T-helper 2 cell treated with Interferon-gamma antibody and Interleukin-4, amounts not matched to agents 5 μg/mL and 100 μg/mL, for 36 hours (primary cell): ENCODE data around the gene CIAO3.
A peak's percentile ranks its signal among the peaks of the same experiment; 100 is the strongest.

Source experiments
- DNase-seq: peaks from one replicate; pipeline ENCODE4 v3.0.0; 2021; ENCODE audit warnings: low spot score
- H3K27ac Mint-ChIP-seq: one replicate; pipeline ENCODE4 v1.8.0; 2021; ENCODE audit warnings: mild to moderate bottlenecking, mixed read lengths
- H3K27me3 Mint-ChIP-seq: one replicate; pipeline ENCODE4 v1.8.0; 2021; ENCODE audit warnings: low read depth, mixed read lengths
- H3K36me3 Mint-ChIP-seq: one replicate; pipeline ENCODE4 v1.8.0; 2021; ENCODE audit warnings: low read depth, mixed read lengths
- H3K4me1 Mint-ChIP-seq: one replicate; pipeline ENCODE4 v1.8.0; 2021; ENCODE audit warnings: low read depth, mixed read lengths
- H3K4me3 Mint-ChIP-seq: one replicate; pipeline ENCODE4 v1.8.0; 2022; ENCODE audit warnings: mild to moderate bottlenecking, moderate library complexity, mixed read lengths
- H3K9me3 Mint-ChIP-seq: one replicate; pipeline ENCODE4 v1.8.0; 2021; ENCODE audit warnings: mixed read lengths

The CIAO3 gene

GRCh38 chr16:729768-730665, 10.8 kb downstream of the CIAO3 start:
- Mint-ChIP-seq H3K4me3 (no peak overlapping the region), H3K36me3 (no peaks in the 10 kb centered on the region), H3K4me1 (no peaks in the 10 kb centered on the region), H3K27me3 (no peaks in the 10 kb centered on the region), H3K9me3 (no peaks in the 10 kb centered on the region), H3K27ac (no peak overlapping the region)
- DNase-seq: no peak

GRCh38 chr16:728890-729744, 11.7 kb downstream of the CIAO3 start:
- no peak for DNase-seq
- H3K27me3 Mint-ChIP-seq: no peaks in the 10 kb centered on the region
- H3K4me3 Mint-ChIP-seq: no peak overlapping the region
- H3K36me3 Mint-ChIP-seq: no peaks in the 10 kb centered on the region
- no peaks in the 10 kb centered on the region for H3K9me3 Mint-ChIP-seq
- no peak overlapping the region for H3K27ac Mint-ChIP-seq
- H3K4me1 Mint-ChIP-seq: no peaks in the 10 kb centered on the region

- Mint-ChIP-seq H3K4me1 (no peaks in the 10 kb centered on the region), H3K27ac (peak overlapping the region; percentile 60), H3K4me3 (peak overlapping the region; percentile 46), H3K36me3 (no peaks in the 10 kb centered on the region), H3K27me3 (no peaks in the 10 kb centered on the region), H3K9me3 (no peaks in the 10 kb centered on the region)
- peak; percentile 64 for DNase-seq
Observed at GRCh38 chr16:728131-728889, 12.5 kb downstream of the CIAO3 start.

- Mint-ChIP-seq H3K36me3 (no peaks in the 10 kb centered on the region), H3K4me3 (peak overlapping the region; percentile 24), H3K9me3 (no peaks in the 10 kb centered on the region), H3K4me1 (no peaks in the 10 kb centered on the region), H3K27ac (no peak overlapping the region), H3K27me3 (no peaks in the 10 kb centered on the region)
- no peak for DNase-seq
Observed at GRCh38 chr16:727291-727977, 13.4 kb downstream of the CIAO3 start.

- Mint-ChIP-seq H3K27ac (no peak within 1 kb of the TSS), H3K4me3 (peak within 1 kb of the TSS; percentile 65), H3K27me3 (no peaks in the 10 kb centered on the region), H3K9me3 (no peaks in the 10 kb centered on the region), H3K4me1 (no peaks in the 10 kb centered on the region), H3K36me3 (no peaks in the 10 kb centered on the region)
- DNase-seq: peak; percentile 42
Observed at GRCh38 chr16:726438-727290, 14.1 kb downstream of the CIAO3 start, which contains the start of the genes CCDC78 and HAGHL. TSS of gene CCDC78 (minus strand) at chr16:726443. CDS start at chr16:726367, 76 bp downstream. TSS of gene HAGHL (plus strand) at chr16:727106. CDS start at chr16:727510, 404 bp downstream.

- H3K9me3 Mint-ChIP-seq: no peaks in the 10 kb centered on the region
- no peaks in the 10 kb centered on the region for H3K27me3 Mint-ChIP-seq
- H3K27ac Mint-ChIP-seq: no peak overlapping the region
- H3K4me3 Mint-ChIP-seq: no peak overlapping the region
- no peaks in the 10 kb centered on the region for H3K4me1 Mint-ChIP-seq
- DNase-seq: no peak
- H3K36me3 Mint-ChIP-seq: no peaks in the 10 kb centered on the region
Observed at GRCh38 chr16:726188-726437, 14.7 kb downstream of the CIAO3 start.

- Mint-ChIP-seq H3K36me3 (no peaks in the 10 kb centered on the region), H3K4me3 (no peak overlapping the region), H3K27ac (no peak overlapping the region), H3K27me3 (no peaks in the 10 kb centered on the region), H3K9me3 (no peaks in the 10 kb centered on the region), H3K4me1 (no peaks in the 10 kb centered on the region)
- DNase-seq: no peak
Observed at GRCh38 chr16:725463-726187, 15.2 kb downstream of the CIAO3 start.

GRCh38 chr16:725041-725376, 15.8 kb downstream of the CIAO3 start:
- DNase-seq: no peak
- no peaks in the 10 kb centered on the region for H3K36me3 Mint-ChIP-seq
- H3K27ac Mint-ChIP-seq: no peak overlapping the region
- H3K4me3 Mint-ChIP-seq: no peak overlapping the region
- H3K27me3 Mint-ChIP-seq: no peaks in the 10 kb centered on the region
- peaks cover 3% of the 10 kb centered on the region for H3K4me1 Mint-ChIP-seq
- no peaks in the 10 kb centered on the region for H3K9me3 Mint-ChIP-seq

GRCh38 chr16:724188-725040, 16.4 kb downstream of the CIAO3 start:
- DNase-seq: no peak
- H3K36me3 Mint-ChIP-seq: no peaks in the 10 kb centered on the region
- no peak overlapping the region for H3K27ac Mint-ChIP-seq
- H3K4me3 Mint-ChIP-seq: no peak overlapping the region
- no peaks in the 10 kb centered on the region for H3K9me3 Mint-ChIP-seq
- no peaks in the 10 kb centered on the region for H3K27me3 Mint-ChIP-seq
- peaks cover 3% of the 10 kb centered on the region for H3K4me1 Mint-ChIP-seq

- Mint-ChIP-seq H3K36me3 (no peaks in the 10 kb centered on the region), H3K4me3 (no peak overlapping the region), H3K4me1 (peaks cover 3% of the 10 kb centered on the region), H3K9me3 (no peaks in the 10 kb centered on the region), H3K27me3 (no peaks in the 10 kb centered on the region), H3K27ac (no peak overlapping the region)
- DNase-seq: no peak
Observed at GRCh38 chr16:723695-724094, 17.1 kb downstream of the CIAO3 start.

- no peaks in the 10 kb centered on the region for H3K9me3 Mint-ChIP-seq
- no peaks in the 10 kb centered on the region for H3K27me3 Mint-ChIP-seq
- H3K27ac Mint-ChIP-seq: no peak overlapping the region
- H3K4me3 Mint-ChIP-seq: peak overlapping the region; percentile 48
- H3K36me3 Mint-ChIP-seq: no peaks in the 10 kb centered on the region
- no peak for DNase-seq
- peaks cover 3% of the 10 kb centered on the region for H3K4me1 Mint-ChIP-seq
Observed at GRCh38 chr16:722835-723633, 17.8 kb downstream of the CIAO3 start.
